Suprapubic skin (tissue), 4 donors: Measurements from ENCODE around the gene MRPL22.

ENCODE experiments used
- EP300 ChIP-seq: sonication (generic); formaldehyde crosslinking; IDR thresholded peaks from one replicate; pipeline ENCODE4 v1.6.1; 2017; ENCODE audit warnings: antibody characterized with exemption
- POLR2A ChIP-seq, 2 donors: fragments of 450-650 bp; IDR thresholded peaks; one replicate each; pipeline ENCODE4 v1.6.1; 2017; ENCODE audit warnings: antibody characterized with exemption in 2 of 2, mild to moderate bottlenecking in 2 of 2, moderate library complexity in 2 of 2
- POLR2AphosphoS5 ChIP-seq, 3 donors: sonication (generic); formaldehyde crosslinking; IDR thresholded peaks; one replicate each; pipeline ENCODE4 v1.6.1; 2017; ENCODE audit warnings: antibody characterized with exemption in 3 of 3
- TF ChIP-seq, protein P1 (sequence below), 2 donors: fragments of 200-600 bp in 1 of 2; fragments of 450-650 bp in 1 of 2; sonication (generic) in 1 of 2; IDR thresholded peaks; one replicate each; pipeline ENCODE4 v1.5.1; 2016 to 2019; ENCODE audit warnings: antibody characterized with exemption in 2 of 2, mild to moderate bottlenecking in 1 of 2, moderate library complexity in 1 of 2

DNA sequence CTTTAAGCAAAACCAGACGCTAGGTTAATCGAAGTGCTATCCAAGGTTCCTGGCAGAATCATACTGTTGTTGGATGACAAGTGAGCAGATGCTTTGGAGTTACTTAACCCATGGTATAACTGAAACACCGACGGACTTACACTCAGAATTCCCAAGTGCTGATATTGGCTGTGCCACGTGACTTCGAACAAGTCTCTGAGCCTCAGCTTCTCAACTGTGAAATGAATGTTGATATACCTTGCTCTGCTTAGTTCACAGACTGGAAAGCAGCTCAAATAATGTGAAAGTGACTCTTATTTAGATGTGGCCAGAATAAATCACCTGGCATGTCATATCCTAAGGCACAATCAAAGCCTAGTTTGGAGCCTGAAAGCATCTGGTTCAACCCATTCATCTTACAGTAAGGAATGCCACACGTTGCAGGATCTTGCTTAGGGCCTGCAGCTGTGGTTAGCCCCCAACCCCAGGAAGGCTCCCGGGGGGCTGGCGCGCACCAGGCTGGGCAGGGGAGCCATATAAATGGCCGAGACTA lies 3.6 kb upstream of the MRPL22 start:
- TF ChIP-seq, protein P1, sequence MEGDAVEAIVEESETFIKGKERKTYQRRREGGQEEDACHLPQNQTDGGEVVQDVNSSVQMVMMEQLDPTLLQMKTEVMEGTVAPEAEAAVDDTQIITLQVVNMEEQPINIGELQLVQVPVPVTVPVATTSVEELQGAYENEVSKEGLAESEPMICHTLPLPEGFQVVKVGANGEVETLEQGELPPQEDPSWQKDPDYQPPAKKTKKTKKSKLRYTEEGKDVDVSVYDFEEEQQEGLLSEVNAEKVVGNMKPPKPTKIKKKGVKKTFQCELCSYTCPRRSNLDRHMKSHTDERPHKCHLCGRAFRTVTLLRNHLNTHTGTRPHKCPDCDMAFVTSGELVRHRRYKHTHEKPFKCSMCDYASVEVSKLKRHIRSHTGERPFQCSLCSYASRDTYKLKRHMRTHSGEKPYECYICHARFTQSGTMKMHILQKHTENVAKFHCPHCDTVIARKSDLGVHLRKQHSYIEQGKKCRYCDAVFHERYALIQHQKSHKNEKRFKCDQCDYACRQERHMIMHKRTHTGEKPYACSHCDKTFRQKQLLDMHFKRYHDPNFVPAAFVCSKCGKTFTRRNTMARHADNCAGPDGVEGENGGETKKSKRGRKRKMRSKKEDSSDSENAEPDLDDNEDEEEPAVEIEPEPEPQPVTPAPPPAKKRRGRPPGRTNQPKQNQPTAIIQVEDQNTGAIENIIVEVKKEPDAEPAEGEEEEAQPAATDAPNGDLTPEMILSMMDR (IDR thresholded peaks at IDR 0.05), result no peak
- TF ChIP-seq POLR2A (IDR thresholded peaks at IDR 0.05), result no peak
- no peak for TF ChIP-seq EP300
- TF ChIP-seq POLR2AphosphoS5 (IDR thresholded peaks at IDR 0.05), result no peak
